SK-N-MC (cell line): ENCODE data around the gene SKAP2.

Experiments used
- DNase-seq: peaks from one replicate; pipeline ENCODE4 v3.0.0-alpha.2; 2011; ENCODE audit warnings: low read depth, low spot score
- H3K27ac ChIP-seq: fragments of 200-600 bp; sonication (generic); 2 replicates; pipeline ENCODE4 v1.5.1; 2016; ENCODE audit warnings: mixed run types
- H3K36me3 ChIP-seq: fragments of 200-600 bp; sonication (generic); 2 replicates; pipeline ENCODE4 v1.6.1; 2017; ENCODE audit warnings: antibody characterized with exemption, low read length, mixed read lengths; ENCODE audit not compliant: insufficient read depth
- H3K4me3 ChIP-seq: fragments of 200-600 bp; sonication (generic); 2 replicates; pipeline ENCODE4 v1.5.1; 2016
- H3K9ac ChIP-seq: fragments of 200-600 bp; sonication (generic); 2 replicates; pipeline ENCODE4 v1.8.0; 2017; ENCODE audit warnings: mixed run types, mixed read lengths; ENCODE audit not compliant: insufficient read length
- H3K9me3 ChIP-seq: fragments of 200-600 bp; sonication (generic); 2 replicates; pipeline ENCODE4 v1.6.1; 2017; ENCODE audit warnings: low read depth, mild to moderate bottlenecking, antibody characterized with exemption, low read length, moderate library complexity, mixed read lengths
- EZH2 ChIP-seq: fragments of 200-600 bp; sonication (generic); IDR thresholded peaks from one replicate; pipeline ENCODE4 v1.6.1; 2017; ENCODE audit warnings: antibody characterized with exemption
- FOXP2 ChIP-seq: optimal IDR thresholded peaks from 2 replicates; pipeline ENCODE3; 2011; ENCODE audit warnings: mild to moderate bottlenecking, moderate library complexity; ENCODE audit not compliant: insufficient read depth; ENCODE audit errors: extremely low read length, control extremely low read depth
- POLR2AphosphoS5 ChIP-seq: IDR thresholded peaks from 2 replicates; pipeline ENCODE4 v1.6.1; 2012; ENCODE audit warnings: mild to moderate bottlenecking, low read depth, low read length, borderline replicate concordance

Gene SKAP2

DNA sequence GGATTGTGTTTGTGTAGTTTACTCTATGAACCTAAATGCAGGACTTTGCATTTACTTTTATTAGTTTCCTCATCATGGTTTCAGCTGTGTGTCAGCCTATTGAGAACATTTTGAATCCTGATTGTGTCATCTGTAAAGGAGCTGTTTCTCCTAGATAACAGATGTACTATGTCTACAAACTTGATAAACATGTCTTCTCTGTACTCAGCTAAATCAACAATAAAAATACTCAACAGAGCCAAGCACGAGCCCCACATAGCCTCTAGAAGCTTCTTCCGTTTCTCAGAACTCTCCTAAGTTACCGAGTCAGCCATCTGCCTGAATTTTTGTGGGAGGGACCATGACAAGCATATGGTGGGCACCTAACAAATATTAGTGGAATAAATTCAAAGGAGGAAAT lies 234.7 kb downstream of the SKAP2 start:
- no peak overlapping the region for H3K9ac ChIP-seq
- DNase-seq = no peak
- TF ChIP-seq POLR2AphosphoS5 (no peak), FOXP2 (no peak), EZH2 (no peak)

GRCh38 chr7:26627891-26628341 lies 236.5 kb downstream of the SKAP2 start:
- Histone ChIP-seq H3K9me3 (no peaks in the 10 kb centered on the region), H3K9ac (no peak overlapping the region), H3K27ac (no peak overlapping the region), H3K4me3 (no peak overlapping the region), H3K36me3 (no peaks in the 10 kb centered on the region)
- TF ChIP-seq EZH2 (no peak), POLR2AphosphoS5 (no peak), FOXP2 (no peak)
- no peak for DNase-seq

More for the DNA sequence above, 234.7 kb downstream of the SKAP2 start:
- Histone ChIP-seq H3K27ac (no peak overlapping the region), H3K36me3 (no peaks in the 10 kb centered on the region), H3K9me3 (no peaks in the 10 kb centered on the region), H3K4me3 (no peak overlapping the region)

DNA sequence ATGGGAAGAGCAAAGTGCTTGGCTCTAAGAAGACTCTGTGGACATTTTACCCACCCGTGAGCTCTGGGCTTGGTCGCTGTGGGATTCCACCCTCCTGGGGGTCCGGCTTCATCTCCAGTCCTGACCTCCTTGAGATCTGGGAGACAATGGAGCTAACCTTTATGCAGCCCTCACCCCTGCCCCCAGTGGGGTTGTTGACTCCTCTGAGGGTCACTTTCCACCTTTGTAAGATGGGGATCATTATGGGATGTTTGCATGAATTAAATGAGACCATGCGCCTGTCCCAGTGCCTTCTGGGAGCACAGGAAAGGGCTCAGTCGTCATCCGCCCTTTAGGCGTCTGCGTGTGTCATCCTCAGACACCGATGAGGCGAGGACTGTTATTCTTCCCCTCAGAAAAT lies 237.2 kb downstream of the SKAP2 start:
- H3K4me3 ChIP-seq = no peak overlapping the region
- no peak for TF ChIP-seq EZH2
- no peak for TF ChIP-seq FOXP2
- TF ChIP-seq POLR2AphosphoS5 = no peak
- H3K27ac ChIP-seq = no peak overlapping the region
- DNase-seq = no peak
- H3K36me3 ChIP-seq = no peaks in the 10 kb centered on the region
- no peak overlapping the region for H3K9ac ChIP-seq
- no peaks in the 10 kb centered on the region for H3K9me3 ChIP-seq

GRCh38 chr7:26626687-26627086 lies 237.7 kb downstream of the SKAP2 start:
- Histone ChIP-seq H3K36me3 (no peaks in the 10 kb centered on the region), H3K27ac (no peak overlapping the region), H3K9ac (no peak overlapping the region), H3K4me3 (no peak overlapping the region), H3K9me3 (no peaks in the 10 kb centered on the region)
- no peak for DNase-seq
- no peak for TF ChIP-seq POLR2AphosphoS5
- no peak for TF ChIP-seq EZH2
- no peak for TF ChIP-seq FOXP2

DNA sequence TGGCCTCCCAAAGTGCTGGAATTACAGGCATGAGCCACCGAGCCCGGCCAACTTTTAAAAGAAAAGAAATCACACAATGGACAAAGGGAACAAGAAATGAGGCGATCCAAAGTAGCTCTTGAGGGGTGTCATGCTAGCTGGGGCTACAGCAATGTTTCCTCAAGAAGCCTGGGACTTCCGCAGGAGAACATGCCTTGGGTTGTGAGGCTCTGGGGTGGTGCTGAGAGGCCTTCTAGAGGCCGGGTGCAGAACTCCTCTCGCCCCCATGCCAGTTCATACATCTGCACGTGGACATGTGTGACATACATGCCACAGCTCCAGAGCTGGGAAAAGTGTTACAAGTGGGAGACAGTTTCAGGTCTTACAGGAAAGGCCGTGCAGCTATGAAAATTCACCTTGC lies 238.2 kb downstream of the SKAP2 start:
- no peak for TF ChIP-seq POLR2AphosphoS5
- Histone ChIP-seq H3K9me3 (no peaks in the 10 kb centered on the region), H3K27ac (no peak overlapping the region), H3K36me3 (no peaks in the 10 kb centered on the region), H3K9ac (no peak overlapping the region), H3K4me3 (no peak overlapping the region)
- no peak for DNase-seq

- TF ChIP-seq FOXP2 (no peak), POLR2AphosphoS5 (no peak), EZH2 (no peak)
Measured at GRCh38 chr7:26625286-26625685, 239.1 kb downstream of the SKAP2 start.

DNA sequence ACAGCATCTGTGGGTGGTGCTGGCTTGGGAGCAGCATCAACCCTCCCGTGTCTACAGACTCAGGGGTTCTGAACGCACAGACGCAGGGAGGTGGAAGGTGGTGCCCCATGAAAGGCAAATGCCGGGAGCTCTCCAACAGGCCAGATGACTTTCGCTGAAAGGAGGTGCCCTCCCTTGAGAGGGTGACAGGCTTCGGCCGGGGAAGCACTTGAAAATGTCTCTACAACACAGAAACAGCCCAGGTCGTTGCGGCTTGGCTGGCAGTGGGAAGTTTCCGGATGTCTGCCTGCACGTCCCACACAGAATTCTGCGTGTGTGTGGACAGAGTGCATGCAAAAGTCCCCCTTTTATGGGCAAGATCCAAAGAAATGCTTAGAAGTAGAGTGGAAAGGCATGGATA lies 239.6 kb downstream of the SKAP2 start:
- Histone ChIP-seq H3K36me3 (no peaks in the 10 kb centered on the region), H3K4me3 (no peak overlapping the region), H3K9me3 (no peaks in the 10 kb centered on the region), H3K9ac (no peak overlapping the region), H3K27ac (no peak overlapping the region)
- TF ChIP-seq EZH2 (no peak), FOXP2 (no peak), POLR2AphosphoS5 (no peak)
- no peak for DNase-seq

More at GRCh38 chr7:26625286-26625685, 239.1 kb downstream of the SKAP2 start:
- no peak overlapping the region for H3K4me3 ChIP-seq
- H3K9ac ChIP-seq = no peak overlapping the region
- no peak for DNase-seq
- no peaks in the 10 kb centered on the region for H3K36me3 ChIP-seq
- H3K9me3 ChIP-seq = no peaks in the 10 kb centered on the region
- no peak overlapping the region for H3K27ac ChIP-seq

DNA sequence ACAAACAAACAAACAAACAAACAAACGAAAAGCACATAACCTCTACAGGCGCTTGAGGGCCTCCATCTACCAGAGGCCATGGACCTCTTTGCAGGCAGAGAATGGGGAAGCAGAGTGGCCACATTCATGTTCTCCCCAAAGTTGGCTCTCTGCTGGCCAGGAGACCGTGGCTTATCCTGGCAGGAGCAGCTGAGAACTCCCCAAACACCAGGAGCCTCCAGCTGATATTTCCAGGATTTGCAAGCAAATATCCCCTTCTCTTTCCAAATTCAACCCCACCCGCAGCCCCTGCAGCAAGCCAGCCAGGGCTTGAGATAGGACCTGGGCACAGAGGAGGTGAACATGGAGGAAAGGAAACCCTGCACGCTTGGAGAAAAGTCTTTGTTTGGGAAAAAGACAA lies 240.0 kb downstream of the SKAP2 start:
- DNase-seq = no peak
- Histone ChIP-seq H3K9me3 (no peaks in the 10 kb centered on the region), H3K36me3 (no peaks in the 10 kb centered on the region), H3K9ac (no peak overlapping the region), H3K27ac (no peak overlapping the region), H3K4me3 (no peak overlapping the region)
- TF ChIP-seq POLR2AphosphoS5 (no peak), FOXP2 (no peak), EZH2 (no peak)

DNA sequence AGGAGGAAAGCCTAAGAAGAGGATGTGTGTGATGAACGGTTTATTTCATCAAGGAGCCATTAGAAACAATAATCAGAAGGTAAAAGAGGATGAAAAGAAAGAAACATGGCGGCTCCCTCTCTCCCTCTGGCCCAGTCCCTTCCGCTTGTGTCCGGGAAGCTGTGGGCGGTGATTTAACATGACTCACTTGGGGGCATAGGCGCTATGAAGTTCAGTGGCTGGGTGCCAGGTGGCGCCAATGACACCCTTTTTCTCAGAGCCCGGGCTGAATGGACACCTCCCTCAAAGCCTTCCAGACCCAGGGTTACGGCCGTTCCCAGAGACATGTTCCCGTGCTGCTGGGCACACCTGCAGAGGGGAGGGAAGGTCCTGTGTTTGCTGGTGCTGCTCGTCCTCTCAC lies 244.0 kb downstream of the SKAP2 start:
- H3K36me3 ChIP-seq = no peaks in the 10 kb centered on the region
- no peak overlapping the region for H3K4me3 ChIP-seq
- no peak overlapping the region for H3K27ac ChIP-seq
- H3K9me3 ChIP-seq = no peaks in the 10 kb centered on the region
- TF ChIP-seq EZH2 (no peak), FOXP2 (no peak), POLR2AphosphoS5 (no peak)
- no peak for DNase-seq
- H3K9ac ChIP-seq = no peak overlapping the region

- no peak for DNase-seq
- H3K27ac ChIP-seq = no peak overlapping the region
- H3K4me3 ChIP-seq = no peak overlapping the region
- no peak for TF ChIP-seq FOXP2
- no peak for TF ChIP-seq POLR2AphosphoS5
- TF ChIP-seq EZH2 = no peak
- no peaks in the 10 kb centered on the region for H3K36me3 ChIP-seq
- no peak overlapping the region for H3K9ac ChIP-seq
- no peaks in the 10 kb centered on the region for H3K9me3 ChIP-seq
Measured at GRCh38 chr7:26619348-26619984, 244.9 kb downstream of the SKAP2 start.
